Erythroblast (primary cell): ENCODE measurements around the gene SMIM38.

Source experiments
- GATA1 ChIP-seq: IDR thresholded peaks from 2 replicates; pipeline ENCODE4 v1.6.1; 2011; ENCODE audit warnings: low read depth, mild to moderate bottlenecking, control low read depth, low read length, moderate library complexity
- POLR2A ChIP-seq: IDR thresholded peaks from 2 replicates; pipeline ENCODE4 v1.6.1; 2011; ENCODE audit warnings: mild to moderate bottlenecking, low read length

DNA sequence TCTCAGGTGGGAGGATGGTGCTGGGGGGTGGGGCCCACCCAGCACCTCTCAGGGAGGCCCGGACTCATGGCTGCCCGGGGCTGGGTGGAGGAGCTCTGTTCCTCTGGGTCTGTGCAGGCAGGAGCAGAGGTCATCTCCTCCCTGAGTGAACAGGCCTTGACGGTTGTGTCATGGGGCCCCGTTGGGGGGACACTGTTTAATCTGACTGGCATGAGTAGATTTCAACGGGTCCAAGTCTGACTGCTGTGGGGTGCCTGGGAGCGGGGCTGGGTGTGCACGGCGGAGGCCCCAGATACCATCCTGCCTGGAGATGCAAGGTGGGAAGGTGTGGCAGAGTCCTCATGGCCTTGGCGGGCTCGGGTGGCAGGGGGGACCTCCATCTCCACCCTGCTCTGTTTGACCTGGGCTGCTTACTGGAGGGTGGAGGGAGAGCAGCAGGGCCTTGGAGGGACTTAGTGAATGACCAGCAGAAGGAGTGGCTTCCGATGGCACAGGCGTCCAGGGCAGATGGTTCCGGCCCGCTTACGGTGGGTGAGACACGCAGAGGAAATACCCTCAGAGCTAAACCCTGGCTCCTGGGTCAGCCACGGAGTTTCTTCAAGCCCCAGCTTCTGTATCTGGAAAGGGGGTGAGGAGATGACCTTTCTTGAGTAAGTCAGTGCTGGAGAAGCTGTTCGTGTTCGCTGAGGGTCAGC, 48.7 kb downstream of the SMIM38 start:
- TF ChIP-seq POLR2A, result no peak
- no peak for TF ChIP-seq GATA1
